K562 (cell line): Measurements from ENCODE around the gene FXYD3. TPM values are rescaled to one million over a fixed set of nuclear protein-coding genes. Genes with fewer than 3 reads are reported as not detected.

ENCODE experiments used
- RBM17 ChIP-seq: fragments of 200-400 bp; formaldehyde crosslinking; IDR thresholded peaks from 2 replicates; pipeline ENCODE4 v1.6.1; 2017; ENCODE audit warnings: low read depth, mild to moderate bottlenecking, low read length, borderline replicate concordance
- SMC3 ChIP-seq: conservative IDR thresholded peaks from 2 replicates; pipeline ENCODE4 v1.6.1; 2011; ENCODE audit warnings: low read depth, low read length, improper control_type of control experiment; ENCODE audit not compliant: insufficient read depth
- polyA plus RNA-seq, 8 experiments: library from polyadenylated mRNA; depleted of rRNA in 4 of 8; stranded (reverse) in 5 of 8; unstranded in 3 of 8; fragments of >200 nt; fragmentation: Nextera tagmentation in 2 of 8; fragmentation: Illumina TruSeq in 1 of 8; extraction: Ambion mirVana in 2 of 8; extraction: Trizol in 1 of 8; gene quantifications; 2 replicates each; pipeline versions ENCODE4 v1.2.1 to v1.2.3, GENCODE V29; 2011 to 2014; ENCODE audit warnings: inconsistent platforms in 1 of 8, missing spikeins in 1 of 8
- total RNA-seq, 7 experiments: library from RNA; depleted of rRNA in 6 of 7; stranded (reverse); fragments of >200 nt in 6 of 7; fragmentation: Illumina TruSeq in 2 of 7; extraction: Trizol in 2 of 7; gene quantifications; 2 replicates each; pipeline versions ENCODE4 v1.2.1 to v1.2.3, GENCODE V29; 2011 to 2021; ENCODE audit warnings: low replicate concordance in 1 of 7
- TF ChIP-seq, protein P1 (sequence below): fragments of 450-650 bp; IDR thresholded peaks from 2 replicates; pipeline ENCODE4 v1.6.1; 2018; ENCODE audit not compliant: partially characterized antibody
- TF ChIP-seq, protein P2 (sequence below): fragments of 450-650 bp; IDR thresholded peaks from 2 replicates; pipeline ENCODE4 v1.6.1; 2017; ENCODE audit warnings: antibody characterized with exemption, mild to moderate bottlenecking

Gene FXYD3
- total and polyA plus RNA-seq, 9 of the 15 experiments (the other 6 are each of a cell fraction or from before 2014, with no cell fraction given), result 0.24 TPM; not detected in 8

DNA sequence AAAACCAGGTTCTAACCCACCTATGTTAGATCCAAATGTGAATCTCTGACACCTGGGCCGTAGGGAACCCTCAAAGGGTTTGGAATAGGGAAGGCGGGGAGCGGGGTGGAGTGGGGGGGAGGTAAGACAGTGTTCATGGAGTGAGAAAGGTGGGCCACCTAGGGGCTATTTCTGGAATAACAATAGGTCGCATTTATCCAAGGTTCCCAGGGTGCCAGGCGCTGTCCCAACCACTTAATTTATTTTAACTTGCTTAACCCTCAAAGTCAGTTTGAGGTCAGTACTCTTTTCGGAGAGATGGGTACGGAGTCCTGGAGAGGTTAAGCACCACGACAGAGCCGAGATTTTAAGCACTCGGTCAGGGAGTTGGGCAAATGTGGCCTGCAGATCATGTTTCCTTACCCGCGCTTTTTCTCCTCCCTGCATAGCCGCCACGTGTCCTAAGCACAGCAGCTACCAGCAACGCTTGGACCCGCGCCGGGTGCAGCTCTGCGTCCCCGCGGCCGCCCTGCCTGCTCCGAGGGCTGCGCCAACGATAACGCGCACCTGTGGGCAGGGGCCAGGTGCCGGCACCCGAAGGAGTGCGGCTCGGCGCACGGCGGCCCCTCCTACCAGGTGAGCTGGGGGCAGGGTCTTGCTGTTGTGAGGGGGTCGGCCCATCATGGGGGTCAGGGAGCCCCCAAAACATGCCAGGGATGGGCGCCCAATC is 25.0 kb upstream of the FXYD3 start (continued):
- TF ChIP-seq SMC3, result 0 out of 2 replicates have a peak, but pooled peaks have one; percentile 8
- no peak for TF ChIP-seq RBM17
- TF ChIP-seq, protein P1, sequence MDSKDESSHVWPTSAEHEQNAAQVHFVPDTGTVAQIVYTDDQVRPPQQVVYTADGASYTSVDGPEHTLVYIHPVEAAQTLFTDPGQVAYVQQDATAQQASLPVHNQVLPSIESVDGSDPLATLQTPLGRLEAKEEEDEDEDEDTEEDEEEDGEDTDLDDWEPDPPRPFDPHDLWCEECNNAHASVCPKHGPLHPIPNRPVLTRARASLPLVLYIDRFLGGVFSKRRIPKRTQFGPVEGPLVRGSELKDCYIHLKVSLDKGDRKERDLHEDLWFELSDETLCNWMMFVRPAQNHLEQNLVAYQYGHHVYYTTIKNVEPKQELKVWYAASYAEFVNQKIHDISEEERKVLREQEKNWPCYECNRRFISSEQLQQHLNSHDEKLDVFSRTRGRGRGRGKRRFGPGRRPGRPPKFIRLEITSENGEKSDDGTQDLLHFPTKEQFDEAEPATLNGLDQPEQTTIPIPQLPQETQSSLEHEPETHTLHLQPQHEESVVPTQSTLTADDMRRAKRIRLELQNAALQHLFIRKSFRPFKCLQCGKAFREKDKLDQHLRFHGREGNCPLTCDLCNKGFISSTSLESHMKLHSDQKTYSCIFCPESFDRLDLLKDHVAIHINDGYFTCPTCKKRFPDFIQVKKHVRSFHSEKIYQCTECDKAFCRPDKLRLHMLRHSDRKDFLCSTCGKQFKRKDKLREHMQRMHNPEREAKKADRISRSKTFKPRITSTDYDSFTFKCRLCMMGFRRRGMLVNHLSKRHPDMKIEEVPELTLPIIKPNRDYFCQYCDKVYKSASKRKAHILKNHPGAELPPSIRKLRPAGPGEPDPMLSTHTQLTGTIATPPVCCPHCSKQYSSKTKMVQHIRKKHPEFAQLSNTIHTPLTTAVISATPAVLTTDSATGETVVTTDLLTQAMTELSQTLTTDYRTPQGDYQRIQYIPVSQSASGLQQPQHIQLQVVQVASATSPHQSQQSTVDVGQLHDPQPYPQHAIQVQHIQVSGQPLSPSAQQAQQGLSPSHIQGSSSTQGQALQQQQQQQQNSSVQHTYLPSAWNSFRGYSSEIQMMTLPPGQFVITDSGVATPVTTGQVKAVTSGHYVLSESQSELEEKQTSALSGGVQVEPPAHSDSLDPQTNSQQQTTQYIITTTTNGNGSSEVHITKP, result peak; percentile 0
- TF ChIP-seq, protein P2, sequence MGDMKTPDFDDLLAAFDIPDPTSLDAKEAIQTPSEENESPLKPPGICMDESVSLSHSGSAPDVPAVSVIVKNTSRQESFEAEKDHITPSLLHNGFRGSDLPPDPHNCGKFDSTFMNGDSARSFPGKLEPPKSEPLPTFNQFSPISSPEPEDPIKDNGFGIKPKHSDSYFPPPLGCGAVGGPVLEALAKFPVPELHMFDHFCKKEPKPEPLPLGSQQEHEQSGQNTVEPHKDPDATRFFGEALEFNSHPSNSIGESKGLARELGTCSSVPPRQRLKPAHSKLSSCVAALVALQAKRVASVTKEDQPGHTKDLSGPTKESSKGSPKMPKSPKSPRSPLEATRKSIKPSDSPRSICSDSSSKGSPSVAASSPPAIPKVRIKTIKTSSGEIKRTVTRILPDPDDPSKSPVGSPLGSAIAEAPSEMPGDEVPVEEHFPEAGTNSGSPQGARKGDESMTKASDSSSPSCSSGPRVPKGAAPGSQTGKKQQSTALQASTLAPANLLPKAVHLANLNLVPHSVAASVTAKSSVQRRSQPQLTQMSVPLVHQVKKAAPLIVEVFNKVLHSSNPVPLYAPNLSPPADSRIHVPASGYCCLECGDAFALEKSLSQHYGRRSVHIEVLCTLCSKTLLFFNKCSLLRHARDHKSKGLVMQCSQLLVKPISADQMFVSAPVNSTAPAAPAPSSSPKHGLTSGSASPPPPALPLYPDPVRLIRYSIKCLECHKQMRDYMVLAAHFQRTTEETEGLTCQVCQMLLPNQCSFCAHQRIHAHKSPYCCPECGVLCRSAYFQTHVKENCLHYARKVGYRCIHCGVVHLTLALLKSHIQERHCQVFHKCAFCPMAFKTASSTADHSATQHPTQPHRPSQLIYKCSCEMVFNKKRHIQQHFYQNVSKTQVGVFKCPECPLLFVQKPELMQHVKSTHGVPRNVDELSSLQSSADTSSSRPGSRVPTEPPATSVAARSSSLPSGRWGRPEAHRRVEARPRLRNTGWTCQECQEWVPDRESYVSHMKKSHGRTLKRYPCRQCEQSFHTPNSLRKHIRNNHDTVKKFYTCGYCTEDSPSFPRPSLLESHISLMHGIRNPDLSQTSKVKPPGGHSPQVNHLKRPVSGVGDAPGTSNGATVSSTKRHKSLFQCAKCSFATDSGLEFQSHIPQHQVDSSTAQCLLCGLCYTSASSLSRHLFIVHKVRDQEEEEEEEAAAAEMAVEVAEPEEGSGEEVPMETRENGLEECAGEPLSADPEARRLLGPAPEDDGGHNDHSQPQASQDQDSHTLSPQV, result 0 out of 2 replicates have a peak, but pooled peaks have one; percentile 29
- TF ChIP-seq, all 486 proteins: peak for 14
